SU-DHL-6 (cell line): Measurements from ENCODE around the gene PTH1R.

Experiments used
- EZH2phosphoT487 ChIP-seq: fragments of 200-600 bp; sonication (generic), shearing (Covaris generic); conservative IDR thresholded peaks from 2 replicates; pipeline ENCODE4 v1.6.1; 2018; ENCODE audit warnings: mild to moderate bottlenecking, antibody characterized with exemption, low read length, moderate library complexity, mixed read lengths
- TF ChIP-seq, protein P1 (sequence below): fragments of 200-600 bp; sonication (generic); IDR thresholded peaks from one replicate; pipeline ENCODE4 v1.5.1; 2017; ENCODE audit warnings: antibody characterized with exemption, mild to moderate bottlenecking, low read length, moderate library complexity; ENCODE audit not compliant: insufficient read depth, poor library complexity, severe bottlenecking

DNA sequence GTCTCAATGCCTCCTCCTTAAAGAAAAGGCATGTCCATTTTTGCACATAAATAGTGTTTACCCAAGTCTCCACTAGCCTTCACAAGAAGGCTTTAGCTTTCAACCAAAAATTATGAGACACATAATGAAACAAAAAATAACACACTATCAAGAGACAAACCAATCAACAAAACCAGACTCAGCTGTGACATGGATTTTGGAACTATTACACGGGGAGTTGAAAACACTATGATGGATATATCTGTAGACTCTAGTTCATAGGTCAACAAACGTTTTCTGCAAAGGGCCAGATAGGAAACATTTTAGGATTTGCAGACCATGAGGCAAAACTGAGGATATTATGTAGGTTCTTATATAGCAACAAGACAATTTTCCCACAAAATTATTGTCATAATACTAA is 39.2 kb upstream of the PTH1R start:
- TF ChIP-seq, protein P1, sequence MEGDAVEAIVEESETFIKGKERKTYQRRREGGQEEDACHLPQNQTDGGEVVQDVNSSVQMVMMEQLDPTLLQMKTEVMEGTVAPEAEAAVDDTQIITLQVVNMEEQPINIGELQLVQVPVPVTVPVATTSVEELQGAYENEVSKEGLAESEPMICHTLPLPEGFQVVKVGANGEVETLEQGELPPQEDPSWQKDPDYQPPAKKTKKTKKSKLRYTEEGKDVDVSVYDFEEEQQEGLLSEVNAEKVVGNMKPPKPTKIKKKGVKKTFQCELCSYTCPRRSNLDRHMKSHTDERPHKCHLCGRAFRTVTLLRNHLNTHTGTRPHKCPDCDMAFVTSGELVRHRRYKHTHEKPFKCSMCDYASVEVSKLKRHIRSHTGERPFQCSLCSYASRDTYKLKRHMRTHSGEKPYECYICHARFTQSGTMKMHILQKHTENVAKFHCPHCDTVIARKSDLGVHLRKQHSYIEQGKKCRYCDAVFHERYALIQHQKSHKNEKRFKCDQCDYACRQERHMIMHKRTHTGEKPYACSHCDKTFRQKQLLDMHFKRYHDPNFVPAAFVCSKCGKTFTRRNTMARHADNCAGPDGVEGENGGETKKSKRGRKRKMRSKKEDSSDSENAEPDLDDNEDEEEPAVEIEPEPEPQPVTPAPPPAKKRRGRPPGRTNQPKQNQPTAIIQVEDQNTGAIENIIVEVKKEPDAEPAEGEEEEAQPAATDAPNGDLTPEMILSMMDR = no peak
- no peak for TF ChIP-seq EZH2phosphoT487
